HG03066 (cell line): ENCODE measurements around the gene GPR107.

Experiments
- ATAC-seq: cut with Tn5 transposase; IDR thresholded peaks from one replicate; pipeline ENCODE4 v1.9.1; 2021; ENCODE audit warnings: low read depth; ENCODE audit not compliant: unreplicated experiment

GPR107 gene

DNA sequence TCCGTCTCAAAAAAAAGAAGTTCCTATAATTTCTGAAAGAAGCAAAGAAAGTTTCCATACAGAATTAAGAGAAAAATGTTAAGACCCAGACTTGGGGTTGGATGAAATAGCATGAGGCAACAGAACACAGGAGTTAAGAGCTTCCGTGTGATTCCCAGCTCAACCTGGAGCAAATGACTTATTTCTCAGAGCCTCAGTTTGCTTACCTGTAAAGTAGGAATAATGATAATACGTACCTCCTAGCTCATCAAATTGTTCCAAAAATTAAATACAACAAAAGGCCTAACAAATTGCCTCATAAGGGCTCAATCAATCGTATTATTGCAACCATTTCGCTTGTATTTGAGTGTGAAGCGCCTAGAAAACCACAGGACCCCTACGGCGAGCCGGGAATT is 600 bp upstream of the GPR107 start:
- no peak for ATAC-seq

- no peak for ATAC-seq
Measured at GRCh38 chr9:130054325-130054786, 650 bp downstream of the GPR107 start.

DNA sequence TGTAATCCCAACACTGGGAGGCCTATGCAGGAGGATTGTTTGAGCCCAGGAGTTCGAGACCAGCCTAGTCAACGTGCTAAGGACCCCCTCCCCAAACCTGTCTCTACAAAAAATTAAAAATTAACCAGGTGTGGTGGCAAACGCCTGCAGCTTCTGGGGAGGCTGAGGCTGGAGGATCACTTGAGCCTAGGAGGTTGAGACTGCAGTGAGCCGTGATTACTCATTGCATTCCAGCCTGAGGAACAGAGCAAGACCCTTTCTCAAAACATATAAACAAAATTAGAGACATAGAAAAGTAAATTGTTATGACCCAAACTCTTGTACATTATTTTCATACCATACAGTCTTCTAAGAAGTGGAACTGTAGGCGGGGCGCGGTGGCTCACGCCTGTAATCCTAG is 1.1 kb downstream of the GPR107 start:
- no peak for ATAC-seq

DNA sequence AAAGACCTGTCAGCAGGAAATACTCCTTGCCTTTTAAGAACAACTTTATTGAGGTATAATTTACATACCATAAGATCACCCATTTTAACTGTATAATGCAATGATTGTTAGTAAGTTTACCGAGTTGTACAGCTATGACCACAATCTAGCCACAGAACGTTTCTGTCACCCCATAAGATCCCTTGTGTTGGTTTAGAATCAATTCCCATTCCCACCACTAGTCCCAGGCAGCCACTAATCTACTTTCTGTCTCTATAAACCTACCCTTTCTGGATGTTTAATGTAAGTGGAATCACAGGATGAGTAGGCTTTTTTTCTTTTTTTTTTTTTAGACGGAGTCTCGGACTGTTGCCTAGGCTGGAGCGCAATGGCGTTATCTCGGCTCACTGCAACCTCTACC is 4.4 kb downstream of the GPR107 start:
- no peak for ATAC-seq

- no peak for ATAC-seq
Measured at GRCh38 chr9:130058887-130059286, 5.2 kb downstream of the GPR107 start.

DNA sequence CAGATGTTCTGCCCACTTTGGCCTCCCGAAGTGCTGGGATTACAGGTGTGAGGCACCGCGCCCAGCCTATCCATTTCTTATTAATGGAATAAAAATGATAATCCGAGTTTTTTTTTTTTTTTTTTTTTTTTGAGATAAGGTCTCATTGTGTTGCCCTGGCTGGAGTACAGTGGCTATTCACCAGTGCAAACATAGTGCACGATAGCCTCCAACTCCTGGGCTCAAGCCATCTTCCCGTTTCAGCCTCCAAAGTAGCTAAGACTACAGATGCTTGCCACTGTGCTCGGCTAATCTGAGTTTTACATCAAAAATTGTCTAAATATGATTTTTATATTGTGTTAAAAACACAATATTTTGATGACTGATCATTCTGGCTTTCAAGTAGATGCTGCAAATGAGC is 6.6 kb downstream of the GPR107 start:
- no peak for ATAC-seq

- no peak for ATAC-seq
Measured at GRCh38 chr9:130062750-130063149, 9.0 kb downstream of the GPR107 start.

DNA sequence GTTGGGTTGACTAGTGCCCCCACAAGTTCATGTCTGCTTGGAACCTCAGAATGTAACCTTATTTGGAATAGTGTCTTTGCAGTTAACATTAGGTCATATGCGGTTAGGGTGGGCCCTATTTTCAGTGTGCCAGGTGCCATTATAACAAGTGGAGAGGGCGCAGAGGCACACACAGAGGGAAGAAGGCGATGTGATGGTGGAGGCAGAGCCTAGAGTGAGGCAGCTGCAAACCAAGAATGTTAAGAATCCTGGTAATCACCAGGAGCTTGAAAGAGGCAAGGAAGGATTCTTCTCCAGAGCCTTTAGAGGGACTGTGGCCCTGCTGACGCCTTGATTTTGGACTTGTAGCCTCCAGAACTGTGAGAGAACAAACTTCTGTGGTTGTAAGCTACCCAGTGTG is 10.9 kb downstream of the GPR107 start:
- no peak for ATAC-seq

DNA sequence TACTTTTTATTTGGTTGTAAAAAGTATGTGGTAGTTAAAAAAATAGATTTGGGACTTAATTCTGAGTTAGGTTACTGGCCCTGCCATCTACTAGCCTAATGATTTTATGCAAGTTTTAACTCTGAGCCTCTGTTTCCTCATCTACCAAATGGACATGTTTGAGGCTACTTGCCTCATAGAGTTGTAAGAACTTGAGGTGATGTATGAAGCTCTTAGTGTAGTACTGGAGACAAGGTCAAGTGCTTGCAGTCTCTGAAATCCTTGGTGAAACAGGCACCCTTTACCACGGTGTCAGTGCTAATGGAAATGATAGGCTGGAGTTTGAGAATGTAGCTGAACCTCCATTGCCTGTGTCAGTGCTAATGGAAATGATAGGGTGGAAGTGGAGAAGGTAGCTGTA is 15.3 kb downstream of the GPR107 start:
- ATAC-seq: no peak

DNA sequence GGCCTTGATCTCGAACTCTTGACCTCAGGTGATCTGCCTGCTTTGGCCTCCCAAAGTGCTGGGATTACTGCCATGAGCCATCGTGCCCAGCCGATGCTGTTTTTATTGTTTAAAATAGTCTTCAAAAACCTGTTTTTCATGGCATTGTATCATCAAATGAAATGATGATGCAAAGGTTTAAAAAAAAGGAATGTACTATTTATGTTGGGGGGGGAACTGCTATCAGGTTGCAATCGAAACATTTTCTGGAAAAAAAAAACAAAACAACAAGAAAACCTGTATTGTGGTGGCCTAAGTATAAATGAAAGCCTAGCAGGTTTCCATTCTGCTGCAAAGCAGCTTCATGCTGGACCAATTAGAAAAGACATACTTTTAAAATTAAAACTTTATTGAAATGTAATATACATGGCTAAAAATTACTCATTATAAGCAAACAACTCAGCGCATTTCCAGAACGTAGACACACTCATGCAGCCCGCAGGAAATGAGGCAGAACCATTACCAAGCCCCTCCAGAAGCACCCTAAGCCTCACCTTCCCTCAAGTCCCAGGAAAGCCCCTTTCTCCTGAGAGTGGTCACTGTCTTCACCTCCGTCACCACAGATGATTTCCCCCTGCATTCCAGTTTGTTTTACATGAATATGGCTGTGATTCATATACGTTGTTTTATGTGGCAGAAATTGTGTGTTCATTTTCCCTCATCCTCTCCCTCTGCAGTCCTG is 19.0 kb downstream of the GPR107 start:
- no peak for ATAC-seq

- ATAC-seq: no peak
Measured at GRCh38 chr9:130073373-130073772, 19.7 kb downstream of the GPR107 start.

GRCh38 chr9:130078547-130078946 is 24.8 kb downstream of the GPR107 start:
- ATAC-seq: no peak

DNA sequence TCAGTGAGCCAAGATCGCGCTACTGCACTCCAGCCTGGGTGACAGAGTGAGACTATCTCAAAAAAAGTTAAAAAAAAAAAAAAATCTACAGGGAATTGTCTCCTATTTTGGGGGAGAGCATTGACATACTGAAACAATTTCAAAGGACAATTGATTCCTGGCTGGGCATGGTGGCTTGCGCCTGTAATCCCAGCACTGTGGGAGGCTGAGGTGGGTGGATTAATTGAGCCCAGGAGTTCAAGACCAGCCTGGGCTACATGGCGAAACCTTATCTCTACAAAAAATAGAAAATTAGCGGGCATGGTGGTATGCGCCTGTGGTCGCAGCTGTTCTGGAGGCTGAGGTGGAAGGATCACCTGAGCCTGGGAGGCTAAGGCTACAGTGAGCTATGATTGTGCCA is 30.6 kb downstream of the GPR107 start:
- no peak for ATAC-seq

- no peak for ATAC-seq
Measured at GRCh38 chr9:130088051-130088450, 34.3 kb downstream of the GPR107 start.

DNA sequence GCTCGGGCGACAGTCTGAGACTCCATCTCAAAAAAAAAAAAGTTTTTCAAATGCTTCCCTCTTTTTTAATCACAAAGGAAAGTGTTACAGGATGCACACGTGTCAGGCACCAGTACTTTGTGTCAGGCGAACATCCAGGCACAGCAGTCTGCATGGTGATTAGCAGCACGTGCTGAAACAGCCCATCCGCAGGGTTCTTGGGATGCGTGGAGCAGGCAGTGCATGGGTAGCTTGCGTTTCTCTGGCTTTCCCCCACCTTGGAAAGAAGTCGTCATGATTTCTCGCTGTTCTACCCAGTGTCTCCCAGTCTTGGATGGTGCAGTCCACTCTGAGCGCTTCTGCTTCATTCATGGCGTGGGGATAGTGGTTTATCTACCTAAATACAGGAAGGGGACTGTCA is 35.4 kb downstream of the GPR107 start:
- ATAC-seq: no peak

GRCh38 chr9:130090915-130091314 is 37.2 kb downstream of the GPR107 start:
- ATAC-seq: no peak

- no peak for ATAC-seq
Measured at GRCh38 chr9:130092910-130093309, 39.2 kb downstream of the GPR107 start.

DNA sequence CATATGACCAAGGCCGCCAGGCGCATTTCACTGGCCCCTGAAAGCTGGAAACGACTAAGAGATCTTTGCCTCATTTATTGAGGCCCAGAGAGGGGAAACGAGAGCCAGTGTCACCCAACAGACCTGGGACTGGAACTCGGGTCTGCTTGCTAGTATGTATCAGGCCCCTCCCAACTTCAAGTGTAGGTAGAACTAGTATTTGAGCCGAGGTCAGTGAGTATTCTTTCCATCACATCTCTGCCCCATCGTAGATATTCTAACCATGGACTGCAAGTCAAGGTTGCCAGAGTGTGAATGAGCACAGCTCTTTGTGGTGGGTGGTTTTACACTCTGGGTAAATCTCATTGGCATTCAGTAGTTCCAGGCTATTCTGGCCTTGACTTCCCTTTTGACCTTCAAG is 42.2 kb downstream of the GPR107 start:
- ATAC-seq: no peak

GRCh38 chr9:130100681-130101080 is 47.0 kb downstream of the GPR107 start:
- ATAC-seq: no peak

- no peak for ATAC-seq
Measured at GRCh38 chr9:130101915-130102314, 48.2 kb downstream of the GPR107 start.

DNA sequence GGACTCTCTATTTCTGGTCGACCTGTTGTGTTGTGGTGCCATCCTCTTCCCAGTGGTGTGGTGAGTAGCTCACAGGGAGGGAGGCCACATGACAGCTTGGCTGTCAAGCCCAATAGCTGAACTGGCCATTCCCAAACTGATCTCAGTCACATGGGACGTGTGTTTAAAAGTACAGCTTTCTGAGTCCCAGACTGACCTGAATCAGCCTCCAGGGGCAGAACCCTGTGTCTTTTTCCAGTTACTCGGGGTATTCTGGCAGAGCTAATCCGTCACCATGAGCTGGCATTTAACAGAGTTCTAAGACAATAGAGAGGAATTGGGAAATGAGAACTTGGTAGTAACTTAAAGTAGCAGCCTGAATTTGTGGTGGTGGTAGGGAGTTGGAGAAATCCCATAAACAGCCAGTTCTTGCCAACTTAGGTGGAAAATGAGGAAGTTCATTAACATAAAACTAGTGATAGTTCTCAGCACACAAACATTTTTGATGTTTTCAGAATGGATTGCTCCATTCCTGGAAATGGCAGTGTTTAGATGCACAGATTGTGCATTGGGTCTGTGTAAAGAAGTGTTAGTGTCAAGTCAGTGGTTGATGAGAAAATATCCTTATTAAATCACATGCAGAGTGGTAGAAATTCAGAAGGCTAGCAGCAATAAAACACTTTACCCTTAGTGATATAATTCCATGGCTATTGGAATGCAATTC is 50.9 kb downstream of the GPR107 start:
- ATAC-seq: no peak

DNA sequence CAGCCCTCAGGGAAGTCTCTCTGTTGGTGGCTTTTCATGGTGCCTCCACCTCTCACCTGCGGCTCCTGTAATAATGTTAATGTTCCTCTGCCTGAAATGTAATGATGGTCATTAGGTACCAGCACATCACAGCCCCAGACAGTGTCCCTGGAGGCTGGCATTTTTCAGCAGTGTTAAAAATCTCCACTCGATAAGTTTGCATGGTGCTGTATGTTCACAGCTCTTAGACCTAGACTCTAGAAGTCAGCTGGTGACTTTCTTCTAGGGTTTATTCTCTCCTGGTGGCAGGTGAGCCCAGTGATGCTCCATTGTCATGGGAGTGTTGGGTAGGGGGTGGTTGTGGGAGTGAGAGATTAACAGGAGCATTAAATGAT is 53.1 kb downstream of the GPR107 start:
- no peak for ATAC-seq
